Neural cell (in vitro differentiated cells): ENCODE results near the gene PARP16. TPM values are rescaled to one million over a fixed set of nuclear protein-coding genes. Genes with fewer than 3 reads are reported as not detected.

Experiments
- H2AFZ ChIP-seq: fragments of 200-600, 300-800 bp; sonication (generic), shearing (Covaris generic); 2 replicates; pipeline ENCODE4 v1.6.0; 2014; ENCODE audit warnings: low read depth, mild to moderate bottlenecking, antibody characterized with exemption, low read length, moderate library complexity
- H3F3A ChIP-seq: fragments of 200-600 bp; shearing (Covaris generic); 2 replicates; pipeline ENCODE4 v1.6.1; 2016; ENCODE audit warnings: mild to moderate bottlenecking, moderate library complexity, mixed read lengths, antibody characterized with exemption, low read length; ENCODE audit not compliant: insufficient read depth, poor library complexity, severe bottlenecking
- H3K27ac ChIP-seq: fragments of 200-600, 300-800 bp; sonication (generic), shearing (Covaris generic); 2 replicates; pipeline ENCODE4 v1.5.1; 2014; ENCODE audit warnings: mild to moderate bottlenecking, low read length, moderate library complexity
- H3K27me3 ChIP-seq: fragments of 300-800, 200-600 bp; sonication (generic), shearing (Covaris generic); 2 replicates; pipeline ENCODE4 v1.6.0; 2014; ENCODE audit warnings: mild to moderate bottlenecking, low read depth, low read length, moderate library complexity; ENCODE audit not compliant: insufficient read depth
- H3K36me3 ChIP-seq: fragments of 300-800, 200-600 bp; sonication (generic), shearing (Covaris generic); 2 replicates; pipeline ENCODE4 v1.5.1; 2014; ENCODE audit warnings: mild to moderate bottlenecking, antibody characterized with exemption, low read length, moderate library complexity; ENCODE audit not compliant: insufficient read depth
- H3K4me2 ChIP-seq: fragments of 300-800, 200-600 bp; sonication (generic), shearing (Covaris generic); 2 replicates; pipeline ENCODE4 v1.6.0; 2014; ENCODE audit warnings: mild to moderate bottlenecking, low read length
- H3K4me3 ChIP-seq: fragments of 300-800, 200-600 bp; sonication (generic), shearing (Covaris generic); 2 replicates; pipeline ENCODE4 v1.5.1; 2014; ENCODE audit warnings: mild to moderate bottlenecking, low read length, moderate library complexity
- H3K79me2 ChIP-seq: fragments of 200-600 bp; shearing (Covaris generic); replicated peaks from 2 replicates; pipeline ENCODE4 v1.6.0; 2014; ENCODE audit warnings: mild to moderate bottlenecking, low read length, moderate library complexity; ENCODE audit not compliant: insufficient read depth
- H3K9ac ChIP-seq: fragments of 300-800, 200-600 bp; sonication (generic), shearing (Covaris generic); 2 replicates; pipeline ENCODE4 v1.6.1; 2016; ENCODE audit warnings: mild to moderate bottlenecking, low read length, mixed read lengths
- H3K9me2 ChIP-seq: fragments of 200-600 bp; shearing (Covaris generic); 2 replicates; pipeline ENCODE4 v1.6.1; 2016; ENCODE audit warnings: mild to moderate bottlenecking, low read length, mixed read lengths; ENCODE audit not compliant: insufficient read depth
- H3K9me3 ChIP-seq: fragments of 200-600, 300-800 bp; sonication (generic), shearing (Covaris generic); 2 replicates; pipeline ENCODE4 v1.6.1; 2016; ENCODE audit warnings: mild to moderate bottlenecking, mixed run types, low read length, moderate library complexity, mixed read lengths
- H4K20me1 ChIP-seq: fragments of 200-600 bp; shearing (Covaris generic); 2 replicates; pipeline ENCODE4 v1.6.1; 2016; ENCODE audit warnings: mild to moderate bottlenecking, mixed run types; ENCODE audit not compliant: insufficient read depth
- CTCF ChIP-seq: fragments of 450-650 bp; IDR thresholded peaks from 2 replicates; pipeline ENCODE4 v1.5.1; 2014; ENCODE audit warnings: antibody characterized with exemption, mild to moderate bottlenecking, moderate library complexity; ENCODE audit not compliant: poor library complexity, severe bottlenecking
- EP300 ChIP-seq: fragments of 450-650 bp; conservative IDR thresholded peaks from 2 replicates; pipeline ENCODE4 v1.6.1; 2014; ENCODE audit warnings: antibody characterized with exemption, mild to moderate bottlenecking, moderate library complexity; ENCODE audit not compliant: poor library complexity, severe bottlenecking
- EZH2 ChIP-seq: fragments of 200-600, 300-800 bp; shearing (Covaris generic), sonication (generic); IDR thresholded peaks from 2 replicates; pipeline ENCODE4 v1.6.1; 2014; ENCODE audit warnings: antibody characterized with exemption, low read length, borderline replicate concordance, mild to moderate bottlenecking; ENCODE audit not compliant: insufficient read depth, poor library complexity, severe bottlenecking
- MXI1 ChIP-seq: fragments of 450-650 bp; conservative IDR thresholded peaks from 2 replicates; pipeline ENCODE4 v1.6.1; 2014; ENCODE audit warnings: antibody characterized with exemption, mild to moderate bottlenecking; ENCODE audit not compliant: poor library complexity, severe bottlenecking
- POLR2AphosphoS5 ChIP-seq: IDR thresholded peaks from 2 replicates; pipeline ENCODE4 v1.6.1; 2012
- RAD21 ChIP-seq: fragments of 450-650 bp; conservative IDR thresholded peaks from 2 replicates; pipeline ENCODE4 v1.6.1; 2014; ENCODE audit warnings: antibody characterized with exemption, mild to moderate bottlenecking, moderate library complexity
- SMC3 ChIP-seq: fragments of 450-650 bp; conservative IDR thresholded peaks from 2 replicates; pipeline ENCODE4 v1.6.1; 2014; ENCODE audit warnings: antibody characterized with exemption, mild to moderate bottlenecking, moderate library complexity; ENCODE audit not compliant: poor library complexity
- TAF1 ChIP-seq: IDR thresholded peaks from 2 replicates; pipeline ENCODE4 v1.6.1; 2012; ENCODE audit warnings: low read depth
- polyA plus RNA-seq: library from polyadenylated mRNA; depleted of rRNA; stranded (reverse); fragments of >200 nt; gene quantifications from 2 replicates; pipeline ENCODE4 v1.2.3, GENCODE V29; 2014
- TF ChIP-seq, protein P1 (sequence below): IDR thresholded peaks from 2 replicates; pipeline ENCODE4 v1.6.1; 2012; ENCODE audit warnings: borderline replicate concordance

PARP16 gene
- polyA plus RNA-seq, 1 donor from 2014 or later: 17.0 TPM

- Histone ChIP-seq H3F3A (no peaks in the 10 kb centered on the region), H2AFZ (no peak overlapping the region), H3K9ac (no peak overlapping the region), H4K20me1 (no peaks in the 10 kb centered on the region), H3K27me3 (no peaks in the 10 kb centered on the region), H3K4me3 (no peak overlapping the region), H3K4me2 (no peak overlapping the region), H3K9me3 (no peaks in the 10 kb centered on the region), H3K36me3 (no peaks in the 10 kb centered on the region), H3K27ac (no peak overlapping the region), H3K9me2 (no peaks in the 10 kb centered on the region), H3K79me2 (no peaks in the 10 kb centered on the region)
- TF ChIP-seq EZH2 (no peak), CTCF (no peak), MXI1 (no peak), POLR2AphosphoS5 (no peak), TAF1 (no peak), RAD21 (no peak), SMC3 (no peak), EP300 (no peak)
- TF ChIP-seq, protein P1, sequence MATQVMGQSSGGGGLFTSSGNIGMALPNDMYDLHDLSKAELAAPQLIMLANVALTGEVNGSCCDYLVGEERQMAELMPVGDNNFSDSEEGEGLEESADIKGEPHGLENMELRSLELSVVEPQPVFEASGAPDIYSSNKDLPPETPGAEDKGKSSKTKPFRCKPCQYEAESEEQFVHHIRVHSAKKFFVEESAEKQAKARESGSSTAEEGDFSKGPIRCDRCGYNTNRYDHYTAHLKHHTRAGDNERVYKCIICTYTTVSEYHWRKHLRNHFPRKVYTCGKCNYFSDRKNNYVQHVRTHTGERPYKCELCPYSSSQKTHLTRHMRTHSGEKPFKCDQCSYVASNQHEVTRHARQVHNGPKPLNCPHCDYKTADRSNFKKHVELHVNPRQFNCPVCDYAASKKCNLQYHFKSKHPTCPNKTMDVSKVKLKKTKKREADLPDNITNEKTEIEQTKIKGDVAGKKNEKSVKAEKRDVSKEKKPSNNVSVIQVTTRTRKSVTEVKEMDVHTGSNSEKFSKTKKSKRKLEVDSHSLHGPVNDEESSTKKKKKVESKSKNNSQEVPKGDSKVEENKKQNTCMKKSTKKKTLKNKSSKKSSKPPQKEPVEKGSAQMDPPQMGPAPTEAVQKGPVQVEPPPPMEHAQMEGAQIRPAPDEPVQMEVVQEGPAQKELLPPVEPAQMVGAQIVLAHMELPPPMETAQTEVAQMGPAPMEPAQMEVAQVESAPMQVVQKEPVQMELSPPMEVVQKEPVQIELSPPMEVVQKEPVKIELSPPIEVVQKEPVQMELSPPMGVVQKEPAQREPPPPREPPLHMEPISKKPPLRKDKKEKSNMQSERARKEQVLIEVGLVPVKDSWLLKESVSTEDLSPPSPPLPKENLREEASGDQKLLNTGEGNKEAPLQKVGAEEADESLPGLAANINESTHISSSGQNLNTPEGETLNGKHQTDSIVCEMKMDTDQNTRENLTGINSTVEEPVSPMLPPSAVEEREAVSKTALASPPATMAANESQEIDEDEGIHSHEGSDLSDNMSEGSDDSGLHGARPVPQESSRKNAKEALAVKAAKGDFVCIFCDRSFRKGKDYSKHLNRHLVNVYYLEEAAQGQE: no peak
Observed at GRCh38 chr15:65217526-65218482, 68.9 kb downstream of the PARP16 start.

DNA sequence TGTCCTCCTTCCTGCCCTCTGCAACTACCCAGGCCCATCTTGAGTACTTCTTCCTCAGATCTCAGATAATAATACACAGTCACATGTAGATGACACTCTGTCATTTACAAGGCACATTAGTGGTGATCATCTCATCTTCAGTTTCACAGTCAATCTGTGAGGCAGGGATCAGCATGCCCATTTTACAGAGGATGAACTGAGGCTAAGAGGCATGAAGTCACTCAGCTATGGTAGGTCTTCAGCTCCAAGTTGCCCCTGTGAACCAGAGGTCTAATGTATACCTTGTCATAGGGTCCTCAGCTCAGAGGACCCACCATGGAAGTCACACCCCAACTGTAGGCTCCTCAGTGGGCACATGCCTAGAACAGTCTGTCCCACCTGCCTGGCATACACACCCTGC lies 71.2 kb downstream of the PARP16 start:
- Histone ChIP-seq H3K27me3 (no peaks in the 10 kb centered on the region), H4K20me1 (no peaks in the 10 kb centered on the region), H3K4me2 (no peak overlapping the region), H3K27ac (no peak overlapping the region), H3K9me2 (no peaks in the 10 kb centered on the region), H3F3A (no peaks in the 10 kb centered on the region), H3K9ac (no peak overlapping the region), H2AFZ (no peak overlapping the region), H3K79me2 (no peaks in the 10 kb centered on the region), H3K9me3 (no peaks in the 10 kb centered on the region), H3K4me3 (no peak overlapping the region), H3K36me3 (no peaks in the 10 kb centered on the region)
- no peak for TF ChIP-seq RAD21
- TF ChIP-seq, protein P1: no peak
- no peak for TF ChIP-seq SMC3
